Pancreas (tissue), 10 donors: ENCODE data around the gene LCN15. TPM values are rescaled to one million over a fixed set of nuclear protein-coding genes. Genes with fewer than 3 reads are reported as not detected.
"Not testable (repeated sequence)": the region's sequence is repeated elsewhere in the genome, so short reads cannot be mapped to it uniquely, and the experiment has no call there.

Experiments used
- ATAC-seq, 4 donors: fragments of 200-7000 bp; cut with Tn5 transposase; one replicate each; pipeline versions ENCODE4 v1.8.0 to v1.9.1; 2020; ENCODE audit warnings: mild to moderate bottlenecking in 4 of 4, moderate library complexity in 4 of 4
- DNase-seq, 6 donors: peaks; one replicate each; pipeline ENCODE4 v3.0.0-alpha.2; 2020
- FAIRE-seq: peaks from 2 replicates; lab custom pipeline; 2012; peaks lifted over from hg19 to GRCh38; lab: Jason Lieb, UNC
- H3K27ac ChIP-seq, 4 donors: fragments of 200-600 bp; sonication (generic); 1 replicate in 3 of 4; 2 replicates in 1 of 4; pipeline versions ENCODE4 v1.5.0 to v1.8.0; 2020
- H3K27me3 ChIP-seq, 4 donors: fragments of 200-600 bp; one replicate each; pipeline ENCODE4 v1.8.0; 2021
- H3K36me3 ChIP-seq, 3 donors: fragments of 200-600 bp; sonication (generic) in 1 of 3; one replicate each; pipeline versions ENCODE4 v1.5.0 to v1.8.0; 2020 to 2021
- H3K4me1 ChIP-seq, 3 donors: fragments of 200-600 bp; one replicate each; pipeline ENCODE4 v1.8.0; 2021
- H3K4me3 ChIP-seq, 4 donors: fragments of 200-600 bp; sonication (generic) in 2 of 4; one replicate each; pipeline versions ENCODE4 v1.5.0 to v1.8.0; 2020 to 2021
- H3K9me3 ChIP-seq, 4 donors: fragments of 200-600 bp; one replicate each; pipeline ENCODE4 v1.8.0; 2021
- CTCF ChIP-seq, 4 donors: fragments of 200-600 bp; sonication (generic) in 3 of 4; IDR thresholded peaks; one replicate each; pipeline versions ENCODE4 v1.5.0 to v1.8.0; 2021; ENCODE audit warnings: antibody characterized with exemption in 4 of 4
- WGBS, 2 donors: extraction: QIAGEN DNeasy Blood & Tissue Kit; methylation state at CpG; one replicate each; pipeline ENCODE4 v1.1.7; 2013; 5-methylcytosine and 5-hydroxymethylcytosine counted together
- intact Hi-C, 3 donors: fragments of 100-400 bp; cut with DNase I; formaldehyde crosslinking; loops; one replicate each; pipeline versions ENCODE4 v1.11.1 to v1.14.2; 2022
- polyA plus RNA-seq, 2 donors: library from polyadenylated mRNA; stranded (reverse); fragments of 200-250 nt; gene quantifications; one replicate each; pipeline ENCODE4 v1.2.3, GENCODE V29; 2013
- total RNA-seq, 6 donors: library from RNA; stranded (reverse); fragmentation: NEBNext Ultra II Directional in 4 of 6; extraction: Animal tissue kit (Norgen Biotek cat#: 25700) in 4 of 6; gene quantifications; one replicate each; pipeline versions ENCODE4 v1.2.1 to v1.2.4, GENCODE V29; 2021 to 2023
- donor health status: healthy with polysubstance abuse.
- donor health status: DM: no; HTN: no; CAD: no; lungs with moderate emphysema.
- donor health status: DM: no; HTN: no; CAD: no.
- donor health status: control.
- donor health status: control.
- donor health status: Bipolar disorder and iron deficiency.
- donor health status: DM: yes; HTN: yes; CAD: no.
- donor health status: DM: no; HTN: no; CAD: no.
- donor health status: DM: no; HTN: no; CAD: no.
- donor health status: DM: yes; HTN: yes; CAD: no.

LCN15 gene
- total and polyA plus RNA-seq, 8 donors = not detected

GRCh38 chr9:136803551-136804508 lies 39.5 kb upstream of the LCN15 start:
- no peak for ATAC-seq
- no peak for FAIRE-seq
- Histone ChIP-seq H3K27me3 (no peaks in the 10 kb centered on the region), H3K4me1 (peaks cover 6 to 20% (median 7%) of the 10 kb centered on the region in 3 donors), H3K27ac (no peak overlapping the region), H3K4me3 (no peak overlapping the region), H3K9me3 (no peaks in the 10 kb centered on the region), H3K36me3 (no peaks in the 10 kb centered on the region)
- peak in 3 of 6 donors; percentile 46 to 66 (median 54) for DNase-seq
- intact Hi-C loops = no loop called here
- WGBS, 2 donors = 94 to 96% methylated on average over 22 of the region's 22 CpGs
- TF ChIP-seq CTCF (IDR thresholded peaks at IDR 0.05) = no peak

- H3K4me1 ChIP-seq = peaks cover 12 to 27% (median 14%) of the 10 kb centered on the region in 3 donors
- DNase-seq = peak in 3 of 6 donors; percentile 36 to 71 (median 53)
- WGBS, 2 donors = 92 to 93% methylated on average over 5 to 8 of the region's 9 CpGs
- H3K4me3 ChIP-seq, intact Hi-C loops, H3K27me3 ChIP-seq, H3K36me3 ChIP-seq, H3K9me3 ChIP-seq, ATAC-seq, H3K27ac ChIP-seq, FAIRE-seq: not testable (repeated sequence)
These were observed 38.8 kb upstream of the LCN15 start for GRCh38 chr9:136803009-136803550.

- Histone ChIP-seq H3K36me3 (no peaks in the 10 kb centered on the region), H3K4me3 (no peak overlapping the region), H3K27ac (no peak overlapping the region), H3K9me3 (no peaks in the 10 kb centered on the region), H3K4me1 (peaks cover 14 to 31% (median 20%) of the 10 kb centered on the region in 3 donors), H3K27me3 (no peaks in the 10 kb centered on the region)
- 81 to 91% methylated on average over 6 of the region's 6 CpGs for WGBS, 2 donors
- DNase-seq (peak in 1 of 6 donors; percentile 27), ATAC-seq (no peak), FAIRE-seq (no peak)
- no peak for TF ChIP-seq CTCF (IDR thresholded peaks at IDR 0.05)
- intact Hi-C loops = no loop called here
These were observed 38.0 kb upstream of the LCN15 start for GRCh38 chr9:136802321-136802720.

- H3K36me3 ChIP-seq = no peaks in the 10 kb centered on the region
- no peak for FAIRE-seq
- H3K4me3 ChIP-seq = peak overlapping the region; percentile 16 to 50 (median 34)
- H3K27me3 ChIP-seq = no peaks in the 10 kb centered on the region
- 1% methylated on average over 58 to 63 of the region's 63 CpGs for WGBS, 2 donors
- peak overlapping the region; percentile 69 to 87 (median 77) for H3K27ac ChIP-seq
- peaks cover 29 to 34% (median 32%) of the 10 kb centered on the region in 3 donors for H3K4me1 ChIP-seq
- peak; percentile 93 to 98 (median 95) for DNase-seq
- intact Hi-C loops = loop anchor here in 2 of 3 donors (10.0 kb wide), 2 partner anchors 45 to 145 kb away; partner anchors contain the start of genes AJM1 (in 1 of the 2), C8G (in 1 of the 2), FBXW5 (in 1 of the 2) and PHPT1 (in 1 of the 2)
- no peaks in the 10 kb centered on the region for H3K9me3 ChIP-seq
- TF ChIP-seq CTCF (IDR thresholded peaks at IDR 0.05) = no peak
- ATAC-seq = peak; percentile 77 to 84 (median 81)
These were observed 35.7 kb upstream of the LCN15 start for GRCh38 chr9:136799854-136800657.
